Measurements from ENCODE around the gene AKR1E2.

The AKR1E2 gene

DNA sequence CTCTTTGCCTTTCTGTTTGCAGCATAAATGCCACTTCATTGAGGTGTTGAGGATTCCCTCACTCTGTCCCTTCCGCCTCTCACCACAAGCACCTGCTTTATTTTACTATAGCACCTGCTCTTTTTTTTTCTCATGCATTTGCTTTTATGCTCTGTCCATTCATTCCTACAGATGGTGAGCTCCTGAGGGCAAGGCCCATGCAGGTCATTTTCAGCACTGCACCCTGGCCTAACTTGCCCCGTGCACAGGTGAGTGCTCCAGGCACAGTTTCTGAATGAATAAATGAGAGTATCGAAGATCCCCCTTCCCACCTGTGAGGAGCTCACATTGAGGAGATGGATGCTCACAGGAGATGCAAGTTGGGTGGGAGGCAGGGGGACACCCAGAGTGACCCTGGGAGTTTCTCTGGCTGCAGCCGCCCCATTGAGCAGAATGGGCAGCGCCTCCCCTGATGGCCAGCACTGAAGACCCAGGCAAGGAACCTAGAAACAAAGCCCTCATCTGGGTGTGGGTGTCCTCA, 1.2 kb upstream of the AKR1E2 start:
- no peak overlapping the region for H3K27ac ChIP-seq
- TF ChIP-seq, protein P1, sequence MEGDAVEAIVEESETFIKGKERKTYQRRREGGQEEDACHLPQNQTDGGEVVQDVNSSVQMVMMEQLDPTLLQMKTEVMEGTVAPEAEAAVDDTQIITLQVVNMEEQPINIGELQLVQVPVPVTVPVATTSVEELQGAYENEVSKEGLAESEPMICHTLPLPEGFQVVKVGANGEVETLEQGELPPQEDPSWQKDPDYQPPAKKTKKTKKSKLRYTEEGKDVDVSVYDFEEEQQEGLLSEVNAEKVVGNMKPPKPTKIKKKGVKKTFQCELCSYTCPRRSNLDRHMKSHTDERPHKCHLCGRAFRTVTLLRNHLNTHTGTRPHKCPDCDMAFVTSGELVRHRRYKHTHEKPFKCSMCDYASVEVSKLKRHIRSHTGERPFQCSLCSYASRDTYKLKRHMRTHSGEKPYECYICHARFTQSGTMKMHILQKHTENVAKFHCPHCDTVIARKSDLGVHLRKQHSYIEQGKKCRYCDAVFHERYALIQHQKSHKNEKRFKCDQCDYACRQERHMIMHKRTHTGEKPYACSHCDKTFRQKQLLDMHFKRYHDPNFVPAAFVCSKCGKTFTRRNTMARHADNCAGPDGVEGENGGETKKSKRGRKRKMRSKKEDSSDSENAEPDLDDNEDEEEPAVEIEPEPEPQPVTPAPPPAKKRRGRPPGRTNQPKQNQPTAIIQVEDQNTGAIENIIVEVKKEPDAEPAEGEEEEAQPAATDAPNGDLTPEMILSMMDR (conservative IDR thresholded peaks at IDR 0.05): no peak
- no peak for TF ChIP-seq ZFX (IDR thresholded peaks at IDR 0.05)

DNA sequence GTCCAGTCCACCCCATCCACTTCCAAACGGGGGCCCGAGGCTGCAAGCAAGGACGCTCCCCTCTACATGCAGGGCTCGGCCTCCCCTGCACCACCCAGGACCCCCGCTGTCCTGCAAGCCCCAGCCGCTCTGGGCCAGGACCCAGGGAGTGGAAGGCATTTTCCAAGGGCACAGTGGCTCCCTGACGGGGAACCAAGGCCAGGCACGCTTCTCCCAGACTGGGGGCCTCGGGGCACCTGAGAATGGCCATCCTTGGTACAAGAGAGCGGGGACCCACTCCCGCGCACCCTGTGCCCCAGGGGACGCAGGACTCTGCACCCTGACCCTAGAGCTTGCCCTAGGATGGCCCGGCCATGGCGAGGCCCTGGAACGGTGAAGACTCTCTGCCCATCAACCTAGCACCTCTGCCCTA, 545 bp upstream of the AKR1E2 start:
- no peak overlapping the region for H3K27ac ChIP-seq
- TF ChIP-seq ZFX (IDR thresholded peaks at IDR 0.05): no peak

DNA sequence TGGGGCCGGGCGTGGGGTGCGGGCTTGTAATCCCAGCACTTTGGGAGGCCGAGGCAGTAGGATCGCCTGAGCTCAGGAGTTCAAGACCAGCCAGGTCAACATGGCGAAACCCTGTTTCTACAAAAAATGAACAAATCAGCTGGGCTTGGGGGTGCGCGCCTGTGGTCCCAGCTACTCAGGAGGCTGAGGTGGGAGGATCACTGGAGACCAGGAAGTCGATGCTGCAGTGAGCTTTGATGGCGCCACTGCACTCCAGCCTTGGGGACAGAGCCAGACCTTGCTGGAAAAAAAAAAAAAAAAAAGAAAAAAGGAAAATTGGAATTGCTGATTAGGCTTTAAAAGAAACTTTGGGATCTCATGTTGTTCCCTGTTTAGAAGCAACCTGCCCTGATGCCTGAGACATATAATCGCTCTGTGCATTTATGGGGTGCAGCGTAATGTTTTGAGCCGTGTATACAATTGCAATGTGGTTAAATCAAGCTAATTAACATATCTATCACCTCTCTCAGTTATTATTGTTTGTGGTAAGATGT, 851 bp downstream of the AKR1E2 start:
- TF ChIP-seq, protein P1 (conservative IDR thresholded peaks at IDR 0.05): no peak
- TF ChIP-seq ZFX (IDR thresholded peaks at IDR 0.05): no peak
- H3K27ac ChIP-seq: no peak overlapping the region

DNA sequence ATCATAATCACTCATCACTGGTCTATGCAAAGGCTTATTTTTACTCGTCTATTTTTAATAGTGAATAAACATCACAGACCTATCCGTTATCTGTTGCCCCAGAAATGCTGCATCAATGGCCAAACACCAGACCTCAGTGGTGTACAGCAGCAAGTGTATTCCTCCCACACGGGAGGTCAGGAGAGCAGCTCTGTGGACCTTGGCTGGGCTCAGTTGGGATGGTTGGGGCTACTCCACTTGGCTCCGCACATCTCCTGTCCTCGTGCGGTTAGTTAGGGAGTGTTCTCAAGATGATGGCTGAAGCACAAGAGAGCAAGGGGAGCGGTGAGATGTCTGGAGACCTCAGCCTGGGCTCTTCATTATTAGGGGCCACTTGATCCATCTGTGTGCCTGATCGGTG, 2.0 kb downstream of the AKR1E2 start:
- TF ChIP-seq, protein P1 (conservative IDR thresholded peaks at IDR 0.05): no peak
- no peak for TF ChIP-seq ZFX (IDR thresholded peaks at IDR 0.05)
- no peak overlapping the region for H3K27ac ChIP-seq

DNA sequence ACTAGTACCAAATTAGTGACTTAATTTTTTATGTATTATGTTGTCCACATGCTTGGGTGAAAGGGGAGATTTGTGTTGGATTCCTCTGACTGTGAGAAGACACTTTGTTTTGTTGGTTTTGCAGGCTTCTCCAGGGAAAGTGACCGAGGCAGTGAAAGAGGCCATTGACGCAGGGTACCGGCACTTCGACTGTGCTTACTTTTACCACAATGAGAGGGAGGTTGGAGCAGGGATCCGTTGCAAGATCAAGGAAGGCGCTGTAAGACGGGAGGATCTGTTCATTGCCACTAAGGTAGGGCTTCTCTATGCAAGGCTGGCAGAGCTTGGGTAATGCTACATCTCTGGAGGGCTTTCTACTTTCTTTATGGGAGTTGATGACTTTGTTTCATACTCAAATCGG, 4.5 kb downstream of the AKR1E2 start:
- TF ChIP-seq, protein P1 (conservative IDR thresholded peaks at IDR 0.05): no peak
- TF ChIP-seq ZFX (IDR thresholded peaks at IDR 0.05): no peak
- no peak overlapping the region for H3K27ac ChIP-seq

DNA sequence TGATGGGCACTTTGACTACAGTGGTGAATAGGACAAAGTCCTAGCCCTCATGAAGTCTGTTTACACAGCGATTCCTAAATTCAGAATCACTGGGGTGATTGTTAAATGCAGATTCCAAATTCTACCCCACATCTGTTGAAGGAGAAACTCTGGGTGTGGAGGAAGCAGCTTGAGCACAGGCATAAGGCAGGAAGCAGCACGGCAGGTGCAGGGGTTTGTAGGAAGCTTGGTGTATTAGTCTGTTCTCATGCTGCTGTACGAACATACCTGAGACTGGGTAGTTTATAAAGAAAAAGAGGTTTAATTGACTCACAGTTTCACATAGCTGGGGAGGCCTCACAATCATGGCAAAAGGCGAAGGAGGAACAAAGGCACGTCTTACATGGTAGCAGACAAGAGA, 5.1 kb downstream of the AKR1E2 start:
- TF ChIP-seq ZFX (IDR thresholded peaks at IDR 0.05): no peak
- TF ChIP-seq, protein P1 (conservative IDR thresholded peaks at IDR 0.05): no peak
- H3K27ac ChIP-seq: no peak overlapping the region

DNA sequence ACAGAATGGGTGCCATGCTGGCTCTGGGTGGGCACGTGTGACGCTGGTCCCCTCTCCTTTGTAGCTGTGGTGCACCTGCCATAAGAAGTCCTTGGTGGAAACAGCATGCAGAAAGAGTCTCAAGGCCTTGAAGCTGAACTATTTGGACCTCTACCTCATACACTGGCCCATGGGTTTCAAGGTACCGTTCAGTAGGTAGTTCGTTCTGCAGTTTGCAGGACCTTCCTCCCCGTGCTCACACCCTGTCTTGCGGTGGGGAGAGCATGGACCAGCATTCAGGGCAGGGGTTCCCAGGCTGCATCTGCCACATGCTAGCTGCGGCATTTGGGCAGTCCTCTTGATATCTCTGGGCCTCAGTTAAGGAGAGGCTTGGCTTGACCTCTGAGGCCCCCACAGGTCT, 7.3 kb downstream of the AKR1E2 start:
- TF ChIP-seq, protein P1 (conservative IDR thresholded peaks at IDR 0.05): no peak
- no peak for TF ChIP-seq ZFX (IDR thresholded peaks at IDR 0.05)
- no peak overlapping the region for H3K27ac ChIP-seq

DNA sequence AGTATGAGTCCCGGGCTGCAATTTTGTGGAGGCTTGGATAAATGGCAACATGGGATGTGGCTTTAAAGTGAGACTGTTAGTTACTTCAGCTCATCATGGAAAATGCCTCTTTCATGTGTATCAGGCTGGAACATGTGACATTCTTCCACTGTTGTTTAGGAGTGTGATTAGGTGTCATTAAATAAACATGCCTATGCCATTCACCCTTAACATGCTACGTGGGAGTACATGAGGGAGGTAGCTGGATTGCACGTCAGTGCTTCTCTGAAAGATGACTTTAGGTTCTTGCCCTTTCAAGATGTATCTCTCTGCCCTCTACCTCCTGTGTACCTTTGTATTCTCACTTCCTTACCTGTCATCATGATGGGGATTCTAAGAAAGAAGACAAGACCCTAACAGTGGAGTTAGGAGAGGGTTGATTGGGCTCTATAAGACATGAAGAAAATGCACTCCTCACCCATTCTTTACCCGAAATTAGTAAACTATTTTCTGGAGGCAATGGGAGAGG, 8.9 kb downstream of the AKR1E2 start:
- H3K27ac ChIP-seq: no peak overlapping the region
- no peak for TF ChIP-seq ZFX (IDR thresholded peaks at IDR 0.05)

Measured in C4-2B (cell line).